GM12892 (cell line): Measurements from ENCODE around the gene ACKR1.

ENCODE experiments used
- POLR2A ChIP-seq: IDR thresholded peaks from 2 replicates; pipeline ENCODE4 v1.6.1; 2011; ENCODE audit warnings: low read depth, low read length, control low read depth
- POLR2AphosphoS5 ChIP-seq: IDR thresholded peaks from 2 replicates; pipeline ENCODE4 v1.6.1; 2011; ENCODE audit warnings: low read depth, low read length, control low read depth
- TAF1 ChIP-seq: IDR thresholded peaks from 2 replicates; pipeline ENCODE4 v1.6.1; 2011; ENCODE audit warnings: low read depth, mild to moderate bottlenecking, control low read depth, low read length, borderline replicate concordance

DNA sequence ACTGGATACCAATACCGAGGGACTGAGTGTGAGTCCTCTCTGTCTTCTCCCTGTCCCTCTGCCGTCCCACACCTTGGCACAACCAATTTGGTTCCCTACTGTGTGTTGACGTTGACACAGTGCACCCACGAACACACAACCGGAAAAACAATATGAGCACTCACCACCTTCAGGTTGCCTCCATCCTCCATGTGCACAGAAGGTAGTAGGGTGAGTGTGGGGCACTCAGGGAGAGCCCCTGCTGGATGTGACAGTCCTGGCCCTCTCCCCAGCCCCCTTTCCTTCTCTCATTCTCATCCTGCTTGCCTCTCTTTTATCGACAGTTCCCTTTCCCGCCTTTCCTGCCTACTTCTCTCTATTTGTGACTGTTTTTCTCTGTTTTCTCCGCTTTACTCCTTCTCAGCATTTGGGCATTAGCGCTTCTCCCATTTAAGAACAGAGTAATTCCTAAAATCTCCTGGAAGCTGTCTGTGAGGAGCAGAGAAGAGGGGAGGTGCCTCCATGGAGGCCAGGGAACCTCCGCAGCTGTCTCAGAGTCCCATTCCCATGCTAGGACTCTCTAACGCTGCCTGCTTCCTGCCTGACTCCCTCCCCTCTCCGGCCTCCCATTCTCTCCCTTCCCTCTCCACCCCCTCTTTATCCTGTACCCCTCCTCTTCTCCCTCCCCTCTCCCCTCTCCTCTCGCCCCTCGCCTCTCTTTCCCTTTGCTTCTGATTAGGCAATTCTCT is 16.9 kb upstream of the ACKR1 start:
- no peak for TF ChIP-seq POLR2A
- no peak for TF ChIP-seq POLR2AphosphoS5
- TF ChIP-seq TAF1 = no peak
